ENCODE data around the gene FER. TPM values are rescaled to one million over a fixed set of nuclear protein-coding genes. Genes with fewer than 3 reads are reported as not detected.

FER gene
- total and polyA plus RNA-seq, 2 of the 8 experiments (the other 6 are each of a cell fraction or from before 2014, with no cell fraction given): 1.3 to 15.8 TPM

Small RNA genes within 50 kb of the gene (small RNA-seq; reads per million reads assigned to genes)
- gene AC109481.1 (ENCODE audit: insufficient read depth) (0.51 reads per million), gene RF00019 (ENCODE audit: insufficient read depth) (not detected), gene RNU6-47P (ENCODE audit: insufficient read depth) (not detected)
